Measurements from ENCODE around the gene LCE7A.

GRCh38 chr1:152888126-152888525 lies 28.3 kb downstream of the LCE7A start:
- TF ChIP-seq CTCF (IDR thresholded peaks at IDR 0.05) (no peak), POLR2A (IDR thresholded peaks at IDR 0.05) (no peak)

All from right lobe of liver (tissue), 4 donors.